NCI-H1436 (cell line): ENCODE data around the gene SMIM28.

Experiments used
- DNase-seq: peaks from one replicate; lab custom pipeline; 2025; lab: John Stamatoyannopoulos, UW

SMIM28 gene

GRCh38 chr6:138430361-138431145 lies 52.8 kb downstream of the SMIM28 start:
- DNase-seq = no peak

DNA sequence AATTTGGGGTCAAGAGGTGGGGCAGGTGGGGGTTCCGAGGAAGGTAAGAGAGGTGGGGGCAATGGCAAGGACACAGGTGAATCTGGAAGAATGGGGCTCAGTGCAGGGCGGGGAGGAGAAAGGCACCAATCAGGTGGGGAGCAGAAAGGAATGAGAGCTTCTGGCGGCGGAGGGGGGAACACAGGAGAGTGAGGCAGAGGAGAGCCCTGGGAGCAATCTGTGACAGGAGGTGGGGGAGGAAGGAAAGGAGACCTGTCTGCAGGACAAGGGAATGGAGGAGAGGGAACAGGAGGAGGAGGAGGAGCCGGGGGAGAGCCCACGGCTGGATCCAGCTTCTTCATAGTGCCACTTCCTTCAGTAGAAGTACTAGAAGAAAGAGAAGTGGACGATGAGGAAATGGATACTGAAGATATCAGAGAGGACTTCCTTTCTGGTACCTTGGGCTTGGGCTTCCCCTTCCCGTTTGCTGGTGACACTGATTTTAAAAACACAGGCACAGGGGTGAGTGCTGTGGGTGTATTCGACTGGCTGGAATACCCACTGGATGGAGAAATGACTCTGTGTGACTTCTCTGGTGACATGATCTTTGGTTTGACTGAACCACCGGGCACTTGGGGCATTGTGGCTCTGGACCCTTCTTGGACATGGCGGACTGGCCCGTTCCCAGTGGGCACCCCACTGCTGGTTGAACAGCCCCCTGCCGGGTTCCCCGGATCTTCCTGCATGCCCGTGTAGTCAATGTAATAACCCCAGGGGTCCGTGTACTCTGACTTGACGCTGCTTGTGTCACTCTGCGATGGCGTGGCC lies 53.8 kb downstream of the SMIM28 start:
- DNase-seq = no peak

GRCh38 chr6:138432063-138432356 lies 54.3 kb downstream of the SMIM28 start:
- DNase-seq = no peak
